IMR-90 (cell line): Measurements from ENCODE around the gene VOPP1.
A peak's percentile ranks its signal among the peaks of the same experiment; 100 is the strongest.

Source experiments
- CEBPB ChIP-seq: IDR thresholded peaks from 2 replicates; pipeline ENCODE4 v1.6.1; 2012; ENCODE audit warnings: low read depth, low read length, improper control_type of control experiment
- CTCF ChIP-seq: conservative IDR thresholded peaks from 2 replicates; pipeline ENCODE4 v1.5.1; 2012; ENCODE audit warnings: mild to moderate bottlenecking, low read depth, low read length, improper control_type of control experiment

DNA sequence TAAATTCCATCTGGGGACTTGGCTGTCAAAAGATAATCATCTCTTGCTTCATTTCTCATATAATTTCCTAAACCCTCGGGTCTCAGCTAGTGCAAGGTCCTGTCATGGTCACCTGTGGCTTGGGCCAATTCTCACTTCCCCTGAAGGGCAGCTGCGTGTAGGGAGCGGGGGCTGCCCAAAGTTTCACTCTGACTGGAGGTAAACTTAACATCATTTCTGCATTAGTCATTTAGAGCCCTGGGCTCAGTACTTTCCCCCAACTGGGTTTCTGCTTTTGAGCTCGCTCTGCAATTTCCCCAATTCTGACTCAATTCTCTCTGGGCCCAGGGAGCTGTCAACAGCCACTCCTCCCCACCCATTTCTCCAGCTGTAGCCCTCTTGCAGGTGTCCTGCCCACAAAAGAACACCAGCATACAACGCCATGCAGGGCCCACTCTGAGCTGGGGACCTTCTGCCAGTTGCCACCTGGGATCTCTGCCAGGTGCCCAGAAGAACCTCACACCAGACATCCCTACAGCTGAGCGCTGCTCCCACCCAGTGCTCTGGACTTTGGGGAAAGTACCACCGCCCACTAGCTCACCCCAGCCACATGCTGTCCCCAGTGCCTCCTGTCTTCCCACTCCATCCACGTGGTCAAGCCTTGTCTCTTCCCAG, 37.9 kb downstream of the VOPP1 start:
- TF ChIP-seq CTCF (no peak), CEBPB (peak; percentile 30; the same call in 1 of the 2 replicates)
